OCI-LY3 (cell line): Measurements from ENCODE around the gene MRTFA.

ENCODE experiments used
- EZH2phosphoT487 ChIP-seq: fragments of 200-600 bp; shearing (Covaris generic); IDR thresholded peaks from 2 replicates; pipeline ENCODE4 v1.6.1; 2018; ENCODE audit warnings: antibody characterized with exemption, mixed run types, low read depth
- TF ChIP-seq, protein P1 (sequence below): fragments of 200-600, 300-600 bp; sonication (generic); IDR thresholded peaks from 2 replicates; pipeline ENCODE4 v1.5.1; 2014; ENCODE audit warnings: antibody characterized with exemption, low read length, low read depth

DNA sequence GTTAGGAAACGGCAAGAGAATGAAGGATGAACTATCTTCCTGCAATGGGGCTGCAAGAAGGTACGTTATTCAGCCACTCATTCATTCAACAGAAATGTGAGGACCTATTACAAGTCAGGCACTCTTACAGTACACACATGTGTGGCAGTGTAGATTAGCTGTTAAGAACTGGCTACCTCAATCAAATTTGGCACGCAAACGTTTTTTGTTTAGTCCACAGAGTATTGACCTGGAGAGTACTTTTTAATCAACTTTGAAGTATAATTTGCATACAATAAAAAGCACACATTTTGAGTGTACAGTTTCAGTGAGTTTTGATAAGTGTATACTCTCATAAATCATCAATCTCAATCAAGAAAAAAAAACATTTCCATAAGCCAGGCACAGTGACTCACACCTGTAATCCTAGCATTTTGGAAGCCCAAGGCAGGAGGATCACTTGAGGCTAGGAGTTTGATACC lies 24.2 kb downstream of the MRTFA start:
- TF ChIP-seq, protein P1, sequence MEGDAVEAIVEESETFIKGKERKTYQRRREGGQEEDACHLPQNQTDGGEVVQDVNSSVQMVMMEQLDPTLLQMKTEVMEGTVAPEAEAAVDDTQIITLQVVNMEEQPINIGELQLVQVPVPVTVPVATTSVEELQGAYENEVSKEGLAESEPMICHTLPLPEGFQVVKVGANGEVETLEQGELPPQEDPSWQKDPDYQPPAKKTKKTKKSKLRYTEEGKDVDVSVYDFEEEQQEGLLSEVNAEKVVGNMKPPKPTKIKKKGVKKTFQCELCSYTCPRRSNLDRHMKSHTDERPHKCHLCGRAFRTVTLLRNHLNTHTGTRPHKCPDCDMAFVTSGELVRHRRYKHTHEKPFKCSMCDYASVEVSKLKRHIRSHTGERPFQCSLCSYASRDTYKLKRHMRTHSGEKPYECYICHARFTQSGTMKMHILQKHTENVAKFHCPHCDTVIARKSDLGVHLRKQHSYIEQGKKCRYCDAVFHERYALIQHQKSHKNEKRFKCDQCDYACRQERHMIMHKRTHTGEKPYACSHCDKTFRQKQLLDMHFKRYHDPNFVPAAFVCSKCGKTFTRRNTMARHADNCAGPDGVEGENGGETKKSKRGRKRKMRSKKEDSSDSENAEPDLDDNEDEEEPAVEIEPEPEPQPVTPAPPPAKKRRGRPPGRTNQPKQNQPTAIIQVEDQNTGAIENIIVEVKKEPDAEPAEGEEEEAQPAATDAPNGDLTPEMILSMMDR, result no peak
- no peak for TF ChIP-seq EZH2phosphoT487
